Muscle of arm (tissue), 12 donors: ENCODE data around the gene PAX8. TPM values are rescaled to one million over a fixed set of nuclear protein-coding genes. Genes with fewer than 3 reads are reported as not detected.

ENCODE experiments used
- DNase-seq: peaks from one replicate; pipeline ENCODE4 v3.0.0-alpha.2; 2013
- polyA plus RNA-seq, 12 donors: library from polyadenylated mRNA; unstranded; fragments of 120-200 nt; gene quantifications; one replicate each; pipeline ENCODE4 v1.2.1, GENCODE V29; 2013; ENCODE audit not compliant: insufficient read length in 12 of 12

The PAX8 gene
- polyA plus RNA-seq, 12 donors, result 0.52 to 18.1 (median 2.0) TPM; not detected in 1

DNA sequence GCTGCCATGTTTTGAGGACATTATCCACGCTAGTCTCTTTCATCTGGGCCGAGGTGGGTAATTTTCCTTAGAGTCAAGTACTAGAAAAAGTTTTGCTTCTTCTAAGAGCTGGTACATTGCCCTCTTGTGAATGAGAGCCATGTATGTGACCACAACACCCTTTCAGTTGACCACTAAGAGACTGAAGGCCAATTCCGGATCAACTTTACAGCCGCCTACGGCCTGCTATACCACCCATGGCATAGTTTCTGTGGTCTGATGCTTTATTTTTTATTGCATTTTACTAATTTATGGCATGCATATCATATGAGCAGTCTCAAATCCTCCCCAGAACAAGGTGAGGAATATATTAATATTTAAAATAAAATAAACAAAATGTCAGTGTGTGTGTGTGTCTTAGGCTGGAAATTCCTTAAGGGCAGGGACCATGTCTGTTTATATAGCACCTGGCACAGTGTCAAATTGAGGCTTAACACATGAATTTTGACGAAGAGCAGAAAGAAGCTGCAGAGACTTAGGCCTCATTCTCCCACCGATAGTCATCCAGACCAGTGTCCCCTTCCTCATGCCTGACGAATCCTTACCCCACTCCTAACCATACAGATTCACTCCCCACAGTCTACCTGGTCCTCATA, 69.6 kb downstream of the PAX8 start:
- DNase-seq, result no peak

- DNase-seq, result no peak
These were observed 70.3 kb downstream of the PAX8 start for GRCh38 chr2:113208396-113208795.

- no peak for DNase-seq
These were observed 71.7 kb downstream of the PAX8 start for GRCh38 chr2:113207021-113207420.

- no peak for DNase-seq
These were observed 72.5 kb downstream of the PAX8 start for GRCh38 chr2:113206251-113206650.

DNA sequence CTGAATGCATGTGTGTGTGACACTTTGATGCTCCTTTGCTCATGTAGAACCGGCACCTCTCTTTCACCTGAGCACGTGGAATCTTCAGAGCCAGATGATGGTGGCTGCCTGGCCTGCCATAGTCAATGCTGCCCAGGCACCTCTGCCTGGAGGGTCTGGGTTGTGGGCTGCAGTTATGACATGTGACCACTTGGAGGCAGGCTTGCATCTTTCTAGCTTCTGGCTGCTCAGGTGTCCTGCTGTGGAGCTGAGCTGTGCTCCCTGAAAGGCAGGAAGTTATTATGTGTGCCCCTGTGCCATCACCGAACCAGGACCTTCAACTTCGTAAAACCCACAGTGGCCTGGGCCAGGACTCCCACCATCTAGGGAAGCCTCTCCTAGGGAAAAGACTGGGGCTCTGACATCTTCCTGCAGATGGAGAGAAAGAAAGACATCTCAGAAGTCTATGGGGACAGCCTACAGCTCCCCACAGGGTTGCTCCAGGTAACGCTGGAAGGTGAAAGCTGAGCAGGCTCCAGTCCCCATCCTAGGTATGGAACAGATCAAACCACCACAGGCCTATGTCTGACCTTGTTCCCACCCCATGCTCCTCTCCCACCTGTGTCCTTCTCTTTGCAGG, 74.7 kb downstream of the PAX8 start:
- DNase-seq, result peak; percentile 57

- DNase-seq, result no peak
These were observed 75.5 kb downstream of the PAX8 start for GRCh38 chr2:113203217-113203530.

- no peak for DNase-seq
These were observed 76.2 kb downstream of the PAX8 start for GRCh38 chr2:113202305-113203216.

DNA sequence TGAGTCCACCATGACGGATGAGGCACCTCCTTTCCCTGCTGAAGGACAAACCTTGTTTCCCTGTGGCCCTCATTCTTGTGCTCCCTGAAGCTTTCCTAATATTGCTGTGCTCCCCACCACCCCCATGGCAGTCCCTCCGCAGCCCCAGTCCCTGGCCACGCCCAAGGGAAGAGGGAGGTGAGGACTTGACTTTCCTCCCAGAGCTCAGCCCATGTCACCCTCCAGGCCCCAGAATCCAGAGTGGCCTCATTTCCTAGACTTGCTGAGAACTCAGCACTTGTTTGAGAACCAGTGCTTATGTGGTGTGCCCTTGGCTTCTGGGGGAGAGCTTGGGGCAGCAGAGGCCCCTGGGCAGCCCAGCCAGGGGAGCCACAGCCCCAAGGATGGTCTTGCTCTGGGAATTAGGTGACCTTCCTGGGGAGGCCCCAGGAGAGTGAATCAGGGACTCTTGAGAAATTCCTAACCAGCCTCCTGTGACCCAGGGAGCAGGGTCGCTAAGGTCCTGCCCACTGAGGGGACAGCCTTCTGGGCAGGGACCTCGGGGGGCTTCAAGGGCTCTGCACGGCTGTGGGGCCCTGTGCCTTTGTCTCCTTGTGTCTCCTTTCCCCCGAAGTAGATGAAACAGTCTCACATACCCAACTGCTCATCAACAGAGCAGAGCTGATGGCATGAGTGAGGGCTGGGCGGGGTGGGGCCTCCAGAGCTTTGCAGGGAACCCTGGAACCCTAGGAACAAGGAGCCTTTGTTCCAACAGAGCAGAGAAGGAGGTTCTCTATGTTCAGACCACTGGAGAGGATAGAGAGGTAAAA, 77.0 kb downstream of the PAX8 start:
- no peak for DNase-seq

DNA sequence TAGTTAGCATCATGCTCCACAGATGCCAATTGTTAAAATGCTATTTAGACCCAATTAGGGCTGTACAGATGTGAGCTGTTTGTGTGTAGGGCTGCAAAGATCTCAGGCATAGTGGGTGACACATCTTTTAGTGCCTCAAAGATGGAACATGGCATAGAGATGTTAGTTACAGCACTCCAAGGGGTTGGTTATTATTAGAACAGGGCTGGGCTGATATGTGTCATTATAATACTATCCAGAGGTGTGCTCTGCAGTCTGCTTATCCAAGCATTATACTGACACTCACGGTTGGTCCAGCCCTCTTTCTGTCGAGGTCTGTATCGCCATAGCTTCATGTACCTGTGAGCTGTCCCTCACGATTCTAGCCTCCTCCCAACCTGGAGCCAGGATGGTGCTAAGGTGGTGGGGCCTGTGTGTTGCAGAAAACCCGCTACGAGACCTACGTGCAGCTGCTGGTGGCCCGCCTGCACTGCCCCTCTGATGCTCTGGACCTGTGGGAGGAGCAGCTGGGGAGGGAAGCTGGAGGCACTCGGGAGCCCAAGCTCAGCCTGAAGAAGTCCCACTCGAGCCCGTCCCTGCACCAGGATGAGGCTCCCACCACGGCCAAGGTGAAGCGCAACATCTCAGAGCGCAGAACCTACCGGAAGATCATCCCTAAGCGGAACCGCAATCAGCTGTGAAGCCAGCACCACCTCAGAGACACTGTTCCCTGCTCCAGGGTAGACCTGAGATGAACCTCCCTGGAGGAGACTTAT, 77.8 kb downstream of the PAX8 start:
- no peak for DNase-seq

- DNase-seq, result no peak
These were observed 78.5 kb downstream of the PAX8 start for GRCh38 chr2:113200236-113200635.

DNA sequence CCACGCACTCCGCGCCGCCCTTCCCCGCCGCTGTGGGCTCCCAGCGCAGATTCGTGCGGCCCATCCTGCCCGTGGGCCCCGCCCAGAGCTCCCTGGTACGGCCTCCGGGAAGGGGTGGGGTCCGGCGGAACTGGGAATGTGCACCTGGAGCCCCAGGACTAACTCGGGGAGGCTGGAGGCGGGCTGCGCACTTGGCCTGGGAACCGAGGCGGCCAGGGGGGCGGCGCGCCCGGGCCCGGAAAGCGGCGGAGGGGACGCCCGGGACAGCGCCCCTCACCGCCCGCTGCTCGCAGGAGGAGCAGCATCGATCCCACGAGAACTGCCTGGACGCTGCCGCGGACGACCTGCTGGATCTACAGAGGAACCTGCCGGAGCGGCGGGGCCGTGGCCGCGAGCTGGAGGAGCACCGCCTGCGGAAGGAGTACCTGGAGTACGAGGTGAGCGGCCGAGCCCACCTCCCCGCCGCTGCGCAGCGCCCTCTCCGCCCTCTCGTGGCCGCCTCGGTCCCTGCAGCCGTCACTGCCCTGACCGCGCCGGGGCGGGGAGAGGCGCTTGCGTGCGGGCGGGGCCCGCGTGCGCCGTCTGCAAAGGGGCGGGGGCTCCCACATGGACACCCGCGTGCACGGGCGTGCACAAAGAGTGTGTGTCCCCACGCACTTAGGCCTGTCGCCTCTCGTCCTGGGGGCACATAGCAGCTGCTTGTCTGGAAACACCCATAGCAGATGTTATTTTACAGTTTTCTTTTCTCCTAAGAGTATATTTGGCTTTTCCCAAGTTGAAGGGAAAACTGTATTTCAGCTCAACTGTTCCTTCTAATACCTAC, 79.7 kb downstream of the PAX8 start:
- DNase-seq, result peak; percentile 66

DNA sequence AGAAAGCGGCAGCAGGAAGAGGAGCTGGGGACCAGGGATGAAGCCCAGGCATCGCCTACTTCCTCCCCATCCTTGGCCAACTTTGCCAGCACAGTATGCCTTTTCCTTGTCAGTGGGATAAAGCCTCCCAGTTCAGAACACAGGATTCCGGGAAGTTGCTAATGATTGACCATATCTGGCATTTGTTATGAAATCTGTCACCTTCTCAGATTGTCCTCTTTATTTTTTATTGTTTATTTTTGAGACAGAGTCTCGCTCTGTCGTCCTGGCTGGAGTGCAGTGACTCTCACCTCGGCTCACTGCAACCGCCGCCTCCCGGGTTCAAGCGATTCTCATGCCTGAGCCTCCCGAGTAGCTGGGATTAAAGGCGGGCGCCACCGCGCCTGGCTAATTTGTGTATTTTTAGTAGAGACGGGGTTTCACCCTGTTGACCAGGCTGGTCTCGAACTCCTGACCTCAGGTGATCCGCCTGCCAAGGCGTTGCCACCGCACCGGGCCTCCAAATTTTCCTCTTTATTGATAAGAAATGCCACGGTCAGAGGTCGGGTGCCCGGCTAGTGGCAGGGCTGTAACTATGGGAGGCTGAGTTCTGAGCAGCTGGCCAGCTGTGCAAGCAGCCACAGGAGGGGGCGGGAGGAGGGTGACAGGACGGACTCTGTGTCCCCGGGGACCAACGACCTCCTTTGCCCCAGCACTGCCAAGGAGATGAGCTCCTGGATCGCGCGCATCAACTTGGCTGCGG, 80.5 kb downstream of the PAX8 start:
- no peak for DNase-seq

DNA sequence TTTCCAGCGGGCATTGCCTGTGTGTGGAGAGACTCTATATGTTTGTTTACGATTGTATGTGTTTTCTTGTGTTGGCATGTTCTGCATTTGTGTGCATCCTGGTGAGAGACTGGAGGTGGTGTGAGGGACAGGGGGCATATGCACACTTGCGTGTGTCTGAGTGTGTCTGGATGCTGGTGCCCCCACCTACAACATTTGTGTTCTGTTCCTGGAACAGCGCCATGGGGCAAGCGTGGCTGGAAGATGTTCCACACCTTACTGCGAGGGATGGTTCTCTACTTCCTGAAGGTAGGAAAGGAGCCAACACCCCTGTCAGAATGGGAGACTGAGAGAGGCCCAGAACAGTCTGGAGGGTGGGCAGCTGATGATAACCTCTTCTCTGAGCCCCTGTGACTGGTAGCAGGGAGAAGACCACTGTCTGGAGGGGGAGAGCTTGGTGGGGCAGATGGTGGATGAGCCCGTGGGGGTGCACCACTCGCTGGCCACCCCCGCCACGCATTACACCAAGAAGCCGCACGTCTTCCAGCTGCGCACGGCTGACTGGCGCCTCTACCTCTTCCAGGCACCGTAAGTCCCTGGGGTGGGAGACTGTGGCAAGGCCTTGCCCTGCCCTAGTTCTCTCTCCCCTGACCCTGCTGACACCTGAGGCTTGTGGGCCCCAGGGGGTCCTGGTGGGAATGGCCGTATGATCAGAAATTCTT, 81.2 kb downstream of the PAX8 start:
- DNase-seq, result no peak

DNA sequence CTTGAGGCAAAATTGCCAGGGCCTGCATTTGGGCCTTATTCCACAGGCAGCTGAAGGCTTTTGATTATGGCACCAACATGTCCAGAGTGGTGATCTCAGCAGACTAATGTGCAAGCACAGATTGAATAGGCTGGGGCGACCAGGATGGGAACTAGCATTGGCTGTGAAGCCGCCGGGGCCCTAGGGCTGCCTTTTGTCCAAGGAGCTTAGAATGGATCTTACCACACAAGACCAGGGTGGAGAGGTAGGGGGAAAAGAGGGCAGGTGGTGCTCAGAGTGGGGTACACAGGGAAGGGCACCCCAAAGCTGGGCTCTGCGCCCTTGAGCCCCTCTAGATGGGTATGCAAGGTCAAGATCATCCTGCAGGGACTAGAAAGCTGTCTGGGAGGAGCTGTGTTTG, 81.9 kb downstream of the PAX8 start:
- DNase-seq, result no peak

GRCh38 chr2:113195923-113196501, 82.7 kb downstream of the PAX8 start:
- DNase-seq, result no peak

DNA sequence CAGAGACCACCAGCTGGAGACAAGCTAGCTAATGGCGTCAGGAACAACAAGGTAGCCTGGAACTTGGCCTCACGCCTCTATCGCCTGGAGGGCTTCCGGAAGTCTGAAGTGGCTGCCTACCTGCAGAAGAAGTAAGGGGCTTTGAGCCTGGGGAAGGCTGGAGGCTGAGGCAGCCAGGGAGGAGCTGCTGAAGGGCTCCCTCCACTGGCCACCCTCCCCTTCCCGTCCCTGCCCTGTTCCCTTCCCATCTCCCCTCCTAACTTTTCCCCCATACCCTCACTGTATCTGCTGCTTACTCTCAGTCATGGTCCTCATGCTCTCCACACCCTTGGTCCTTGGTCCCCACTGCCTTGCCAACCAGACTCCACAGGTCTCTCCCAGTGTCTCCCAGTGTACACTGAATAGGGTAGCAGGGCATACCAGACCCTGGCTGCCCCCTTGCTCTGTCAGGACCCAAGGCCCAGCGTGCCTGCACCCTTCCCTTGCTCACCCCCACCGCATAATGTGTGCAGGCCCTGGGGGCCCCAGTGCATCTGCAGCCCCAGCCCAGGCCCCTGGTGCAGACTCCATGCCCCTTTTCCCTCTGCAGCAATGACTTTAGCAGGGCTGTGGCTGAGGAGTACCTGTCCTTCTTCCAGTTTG, 86.1 kb downstream of the PAX8 start:
- no peak for DNase-seq

DNA sequence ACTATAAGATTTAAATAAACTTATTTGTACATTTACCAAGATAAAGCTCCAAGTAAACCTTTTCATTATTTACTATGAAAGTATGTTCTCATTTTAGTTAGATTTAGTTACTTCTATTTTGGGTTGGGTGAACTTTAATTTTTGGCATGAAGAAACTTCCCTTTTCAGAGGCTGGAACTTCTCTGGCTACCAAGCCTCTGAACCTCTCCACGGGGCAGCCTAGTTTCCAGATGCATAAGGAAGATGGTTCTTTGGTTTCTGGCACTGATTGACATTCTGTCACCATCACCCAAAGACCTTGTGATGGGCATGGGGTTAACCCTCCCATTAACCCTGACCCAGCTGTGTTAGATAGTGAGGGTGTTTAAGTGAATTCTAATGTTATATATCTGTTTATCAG, 87.8 kb downstream of the PAX8 start:
- no peak for DNase-seq

DNA sequence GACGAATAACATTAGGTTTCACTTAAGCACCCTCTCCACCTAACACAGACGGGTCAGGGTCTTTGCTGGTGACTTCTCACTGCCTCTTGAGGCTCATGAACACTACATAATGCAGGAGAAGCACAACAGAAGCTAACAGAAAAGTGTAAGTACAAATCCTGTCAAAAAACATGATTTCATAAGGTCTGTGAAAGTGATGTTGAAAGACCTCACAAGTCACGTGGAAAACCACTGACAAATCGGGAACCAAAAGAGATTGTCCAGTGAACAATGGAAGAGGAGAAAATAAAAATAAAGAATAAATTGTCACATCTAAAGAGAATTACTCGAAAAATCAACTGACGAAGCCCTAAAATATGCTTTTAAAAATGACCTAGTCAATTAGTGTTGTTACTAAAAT, 91.0 kb downstream of the PAX8 start:
- no peak for DNase-seq
